Cardiac fibroblast (primary cell): ENCODE data around the gene ME3.

Experiments used
- DNase-seq, 2 donors: peaks; one replicate each; pipeline versions ENCODE4 v3.0.0 to v3.0.0-alpha.2; 2010; ENCODE audit warnings: low read depth in 2 of 2
- H3K4me3 ChIP-seq, 2 donors: replicated peaks in 1 of 2; 1 replicate in 1 of 2; 2 replicates in 1 of 2; pipeline ENCODE4 v1.5.1; 2011; ENCODE audit warnings: low read depth in 2 of 2, low read length in 2 of 2, mild to moderate bottlenecking in 2 of 2, moderate library complexity in 1 of 2
- TF ChIP-seq, protein P1 (sequence below): IDR thresholded peaks from one replicate; pipeline ENCODE4 v1.5.1; 2011; ENCODE audit warnings: low read depth, mild to moderate bottlenecking, low read length, inconsistent platforms

Gene ME3

DNA sequence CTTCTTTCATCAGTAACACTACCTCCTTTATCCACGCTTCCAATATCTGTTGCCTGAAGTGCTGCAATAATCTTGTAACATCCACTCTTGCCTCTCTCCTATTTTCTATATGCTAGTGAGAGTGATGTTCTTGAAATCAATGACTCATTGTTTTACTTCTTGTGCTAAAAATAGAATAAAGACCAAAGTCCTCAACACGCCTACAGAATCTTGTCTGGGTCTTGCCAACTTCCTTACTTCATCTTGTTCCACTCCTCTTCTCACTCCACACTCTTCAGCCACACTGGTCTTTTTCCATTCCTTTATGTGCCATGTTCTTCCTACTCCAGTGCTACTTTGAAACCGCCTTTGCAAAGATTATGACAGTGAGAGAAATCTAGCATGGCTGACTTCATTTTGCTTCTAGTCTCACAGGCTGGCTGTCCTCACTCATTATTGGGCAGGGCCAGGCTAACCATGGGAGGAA, 161.3 kb downstream of the ME3 start:
- DNase-seq: peak; percentile 73 to 74
- TF ChIP-seq, protein P1, sequence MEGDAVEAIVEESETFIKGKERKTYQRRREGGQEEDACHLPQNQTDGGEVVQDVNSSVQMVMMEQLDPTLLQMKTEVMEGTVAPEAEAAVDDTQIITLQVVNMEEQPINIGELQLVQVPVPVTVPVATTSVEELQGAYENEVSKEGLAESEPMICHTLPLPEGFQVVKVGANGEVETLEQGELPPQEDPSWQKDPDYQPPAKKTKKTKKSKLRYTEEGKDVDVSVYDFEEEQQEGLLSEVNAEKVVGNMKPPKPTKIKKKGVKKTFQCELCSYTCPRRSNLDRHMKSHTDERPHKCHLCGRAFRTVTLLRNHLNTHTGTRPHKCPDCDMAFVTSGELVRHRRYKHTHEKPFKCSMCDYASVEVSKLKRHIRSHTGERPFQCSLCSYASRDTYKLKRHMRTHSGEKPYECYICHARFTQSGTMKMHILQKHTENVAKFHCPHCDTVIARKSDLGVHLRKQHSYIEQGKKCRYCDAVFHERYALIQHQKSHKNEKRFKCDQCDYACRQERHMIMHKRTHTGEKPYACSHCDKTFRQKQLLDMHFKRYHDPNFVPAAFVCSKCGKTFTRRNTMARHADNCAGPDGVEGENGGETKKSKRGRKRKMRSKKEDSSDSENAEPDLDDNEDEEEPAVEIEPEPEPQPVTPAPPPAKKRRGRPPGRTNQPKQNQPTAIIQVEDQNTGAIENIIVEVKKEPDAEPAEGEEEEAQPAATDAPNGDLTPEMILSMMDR: no peak
- H3K4me3 ChIP-seq: no peak overlapping the region

DNA sequence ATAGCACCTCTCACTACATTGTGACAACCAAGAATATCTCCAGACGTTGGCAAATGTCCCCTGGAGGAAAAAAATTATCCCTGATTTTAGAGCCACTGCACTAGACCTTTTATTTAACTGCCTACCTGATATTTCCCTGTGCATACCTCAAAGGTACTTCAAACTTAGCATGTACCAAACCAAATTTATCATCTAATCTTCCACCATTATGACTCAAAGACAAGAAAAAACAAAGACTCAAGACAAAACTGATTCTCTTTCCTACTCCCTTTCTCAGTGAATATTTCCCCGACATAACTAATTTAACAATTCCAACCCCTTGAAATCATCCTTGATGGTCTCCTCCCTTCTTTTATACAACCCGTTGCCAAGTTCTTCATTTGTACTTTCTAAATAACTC, 161.7 kb downstream of the ME3 start:
- no peak for DNase-seq
- H3K4me3 ChIP-seq: no peak overlapping the region
- TF ChIP-seq, protein P1: no peak

DNA sequence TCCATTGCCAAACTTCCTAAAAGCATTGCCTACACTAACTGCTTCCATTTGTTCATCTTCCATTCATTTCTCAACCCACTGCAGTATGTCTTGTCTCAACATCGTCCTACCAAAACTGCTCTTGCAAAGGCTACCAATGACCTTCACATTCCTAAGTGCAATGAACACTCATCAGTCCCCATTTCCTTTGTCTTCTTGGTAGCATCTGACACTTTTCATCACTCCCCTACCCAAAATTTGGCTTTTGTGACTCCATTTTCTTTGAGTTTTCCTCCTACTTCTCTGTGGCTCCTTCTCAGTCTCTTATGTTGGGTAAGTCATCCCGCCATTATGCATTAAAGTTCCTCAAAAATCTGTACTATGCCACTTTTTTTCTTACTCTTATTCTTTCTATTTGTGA, 162.3 kb downstream of the ME3 start:
- DNase-seq: no peak

DNA sequence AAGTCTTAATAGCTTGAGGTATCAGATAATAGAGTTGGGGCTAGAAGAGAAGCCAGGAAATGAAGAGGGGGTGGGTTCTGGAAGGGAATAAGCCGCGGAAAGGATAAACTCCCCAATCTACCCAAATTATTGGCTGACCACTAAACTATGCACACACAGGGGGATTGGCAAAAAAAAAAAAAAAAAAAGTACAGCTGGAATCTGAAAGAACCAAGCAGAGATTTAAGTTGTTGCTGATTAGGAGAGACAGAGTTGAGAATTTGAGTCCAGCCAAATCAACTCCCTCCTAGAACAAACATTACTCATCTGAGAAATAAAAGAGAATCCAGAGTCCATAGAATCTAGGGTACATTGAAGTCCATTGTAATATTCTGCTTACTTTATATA, 162.8 kb downstream of the ME3 start:
- TF ChIP-seq, protein P1: no peak
- DNase-seq: peak; percentile 30 to 58
- no peak overlapping the region for H3K4me3 ChIP-seq

More for the DNA sequence above, 162.3 kb downstream of the ME3 start:
- TF ChIP-seq, protein P1: no peak
- H3K4me3 ChIP-seq: no peak overlapping the region

DNA sequence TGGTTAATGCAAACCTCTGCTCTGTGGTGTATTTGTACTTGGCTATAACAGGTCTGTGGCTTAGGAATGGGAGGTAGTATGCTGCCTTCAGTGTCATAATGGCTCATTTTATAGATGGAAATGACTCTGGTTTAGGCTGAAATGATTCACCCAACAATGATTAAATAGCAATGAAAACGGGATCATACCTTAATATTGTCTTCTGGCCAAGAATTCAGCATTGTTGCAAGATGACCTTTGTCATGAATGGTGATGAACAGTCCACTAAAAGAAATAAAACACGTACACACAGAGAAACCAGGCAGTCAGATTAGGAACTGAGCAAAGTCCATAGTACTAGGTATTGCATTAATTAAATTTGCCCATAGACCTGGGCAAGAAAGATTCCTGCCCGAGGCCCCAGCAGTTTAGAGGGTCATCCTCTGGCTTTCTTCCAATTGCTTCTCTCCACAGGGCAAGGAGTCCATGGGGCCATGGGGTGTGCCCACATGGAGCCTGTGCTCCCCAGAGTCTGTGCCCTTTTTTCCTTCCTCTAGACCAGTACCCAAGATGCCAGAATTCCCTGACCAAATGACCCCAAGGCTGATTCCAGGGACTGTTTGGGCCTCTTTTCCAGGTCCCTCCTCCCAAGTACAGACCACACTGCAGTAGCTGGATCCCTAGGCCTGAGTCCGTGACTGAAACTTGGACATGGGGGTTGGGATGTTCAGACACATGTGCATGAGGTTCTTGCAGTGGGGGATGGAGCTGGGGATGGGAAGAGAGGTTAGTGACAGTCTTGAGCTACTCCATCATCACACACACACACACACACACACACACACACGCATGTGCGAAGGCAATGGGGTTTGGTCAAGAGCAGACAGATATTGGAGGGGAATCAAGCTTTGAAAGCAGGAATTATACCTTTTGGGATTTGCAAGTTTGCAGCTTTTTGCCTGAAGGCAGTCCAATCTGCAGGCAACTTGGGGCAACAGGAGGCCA, 163.5 kb downstream of the ME3 start:
- no peak overlapping the region for H3K4me3 ChIP-seq
- DNase-seq: peak in 1 of 2 donors; percentile 64
- TF ChIP-seq, protein P1: no peak

DNA sequence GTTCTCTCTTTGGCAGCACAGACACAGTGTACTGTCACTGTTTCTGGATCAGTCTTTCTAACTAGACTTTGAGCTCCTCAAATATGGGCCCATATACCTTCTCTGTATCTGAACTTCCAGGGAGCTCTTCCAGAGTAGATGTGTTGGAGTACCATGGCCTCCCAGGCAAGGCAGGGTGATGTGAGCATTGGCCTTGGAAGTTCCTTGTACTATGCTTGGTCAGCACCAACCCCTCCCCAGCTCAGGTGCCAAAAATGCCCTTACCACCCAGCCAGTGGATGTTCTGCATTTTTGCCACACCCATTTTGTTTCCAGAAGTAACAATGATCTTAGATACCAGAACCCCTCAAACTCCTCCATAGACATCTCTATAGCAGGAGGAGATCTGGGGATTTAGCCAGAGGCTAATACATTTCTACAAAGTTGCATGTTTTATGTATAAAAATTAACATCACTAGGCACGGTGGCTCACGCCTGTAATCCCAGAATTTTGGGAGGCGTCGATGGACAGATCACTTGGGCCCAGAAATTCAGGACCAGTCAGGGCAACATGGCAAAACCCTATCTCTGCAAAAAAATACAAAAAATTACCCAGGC, 165.1 kb downstream of the ME3 start:
- DNase-seq: no peak

More for the DNA sequence above, 165.1 kb downstream of the ME3 start:
- TF ChIP-seq, protein P1: no peak
- H3K4me3 ChIP-seq: no peak overlapping the region
